ENCODE measurements around the gene BAZ2B. TPM values are rescaled to one million over a fixed set of nuclear protein-coding genes. Genes with fewer than 3 reads are reported as not detected.
A peak's percentile ranks its signal among the peaks of the same experiment; 100 is the strongest.

The BAZ2B gene
- total RNA-seq, 1 donor = 63.5 TPM

DNA sequence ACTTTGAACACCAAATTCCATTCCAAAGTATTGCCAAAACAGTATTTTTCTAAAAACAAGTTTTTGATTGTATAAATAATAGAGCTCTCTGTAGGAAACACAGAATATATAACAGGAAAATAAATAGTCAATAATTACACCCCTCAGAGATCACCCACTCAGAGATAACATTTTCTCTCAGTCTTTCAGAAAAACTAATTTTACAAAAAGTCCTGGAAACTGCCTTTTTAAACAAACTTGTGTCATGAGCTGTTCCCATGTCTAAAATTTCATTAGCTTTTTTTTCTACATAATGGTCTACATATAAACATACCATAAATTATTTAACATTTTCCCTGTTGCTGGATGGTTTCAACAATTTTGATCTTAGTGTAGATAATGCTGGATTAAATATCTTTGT, 328.6 kb downstream of the BAZ2B start:
- no peak for DNase-seq (ENCODE audit: low read depth)
- TF ChIP-seq, protein P1, sequence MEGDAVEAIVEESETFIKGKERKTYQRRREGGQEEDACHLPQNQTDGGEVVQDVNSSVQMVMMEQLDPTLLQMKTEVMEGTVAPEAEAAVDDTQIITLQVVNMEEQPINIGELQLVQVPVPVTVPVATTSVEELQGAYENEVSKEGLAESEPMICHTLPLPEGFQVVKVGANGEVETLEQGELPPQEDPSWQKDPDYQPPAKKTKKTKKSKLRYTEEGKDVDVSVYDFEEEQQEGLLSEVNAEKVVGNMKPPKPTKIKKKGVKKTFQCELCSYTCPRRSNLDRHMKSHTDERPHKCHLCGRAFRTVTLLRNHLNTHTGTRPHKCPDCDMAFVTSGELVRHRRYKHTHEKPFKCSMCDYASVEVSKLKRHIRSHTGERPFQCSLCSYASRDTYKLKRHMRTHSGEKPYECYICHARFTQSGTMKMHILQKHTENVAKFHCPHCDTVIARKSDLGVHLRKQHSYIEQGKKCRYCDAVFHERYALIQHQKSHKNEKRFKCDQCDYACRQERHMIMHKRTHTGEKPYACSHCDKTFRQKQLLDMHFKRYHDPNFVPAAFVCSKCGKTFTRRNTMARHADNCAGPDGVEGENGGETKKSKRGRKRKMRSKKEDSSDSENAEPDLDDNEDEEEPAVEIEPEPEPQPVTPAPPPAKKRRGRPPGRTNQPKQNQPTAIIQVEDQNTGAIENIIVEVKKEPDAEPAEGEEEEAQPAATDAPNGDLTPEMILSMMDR (IDR thresholded peaks at IDR 0.05; ENCODE audit: insufficient read depth, low read depth, low read length) = no peak

DNA sequence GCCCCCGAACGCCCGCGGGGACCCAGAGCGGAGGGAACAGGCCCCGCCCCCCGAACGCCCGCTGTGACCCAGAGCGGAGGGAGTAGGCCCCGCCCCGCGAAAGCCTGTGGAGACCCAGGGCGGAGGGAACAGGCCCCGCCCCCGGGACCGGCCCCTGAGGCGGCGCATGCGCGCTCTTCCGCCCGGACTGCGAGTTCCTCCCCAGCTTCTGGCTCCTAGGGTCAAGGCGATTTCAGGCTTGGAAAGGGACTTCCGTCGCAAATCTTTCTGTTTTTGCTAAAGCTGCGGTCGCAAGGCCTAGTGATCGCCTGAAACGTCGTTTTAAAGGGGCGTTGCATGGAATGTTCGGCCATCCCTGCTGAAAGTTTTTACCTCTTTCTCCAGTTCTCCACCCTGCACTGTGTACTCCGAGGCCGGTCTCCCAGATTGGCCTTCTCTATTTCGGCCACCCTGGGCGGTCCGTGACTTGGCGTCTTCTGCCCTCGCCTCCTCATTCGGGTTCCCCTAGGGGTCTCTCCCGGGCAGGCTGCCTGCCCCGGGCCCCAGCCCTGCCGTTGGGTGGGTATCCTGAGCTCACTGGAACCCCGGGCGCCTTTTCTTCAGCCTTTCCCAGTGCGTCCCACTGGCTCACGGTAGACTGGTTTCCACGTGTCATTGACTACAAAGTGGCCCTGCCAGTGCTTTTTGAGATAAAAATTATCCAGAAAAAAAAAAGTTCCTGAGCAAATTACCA, 329.5 kb downstream of the BAZ2B start:
- TF ChIP-seq, protein P1 (IDR thresholded peaks at IDR 0.05; ENCODE audit: insufficient read depth, low read depth, low read length) = no peak
- DNase-seq (ENCODE audit: low read depth) = peak; percentile 93
- H3K4me3 ChIP-seq (ENCODE audit: low read depth, low read length) = peak overlapping the region; percentile 84

More for the DNA sequence above, 328.6 kb downstream of the BAZ2B start:
- no peak overlapping the region for H3K4me3 ChIP-seq (ENCODE audit: low read depth, low read length)

DNA sequence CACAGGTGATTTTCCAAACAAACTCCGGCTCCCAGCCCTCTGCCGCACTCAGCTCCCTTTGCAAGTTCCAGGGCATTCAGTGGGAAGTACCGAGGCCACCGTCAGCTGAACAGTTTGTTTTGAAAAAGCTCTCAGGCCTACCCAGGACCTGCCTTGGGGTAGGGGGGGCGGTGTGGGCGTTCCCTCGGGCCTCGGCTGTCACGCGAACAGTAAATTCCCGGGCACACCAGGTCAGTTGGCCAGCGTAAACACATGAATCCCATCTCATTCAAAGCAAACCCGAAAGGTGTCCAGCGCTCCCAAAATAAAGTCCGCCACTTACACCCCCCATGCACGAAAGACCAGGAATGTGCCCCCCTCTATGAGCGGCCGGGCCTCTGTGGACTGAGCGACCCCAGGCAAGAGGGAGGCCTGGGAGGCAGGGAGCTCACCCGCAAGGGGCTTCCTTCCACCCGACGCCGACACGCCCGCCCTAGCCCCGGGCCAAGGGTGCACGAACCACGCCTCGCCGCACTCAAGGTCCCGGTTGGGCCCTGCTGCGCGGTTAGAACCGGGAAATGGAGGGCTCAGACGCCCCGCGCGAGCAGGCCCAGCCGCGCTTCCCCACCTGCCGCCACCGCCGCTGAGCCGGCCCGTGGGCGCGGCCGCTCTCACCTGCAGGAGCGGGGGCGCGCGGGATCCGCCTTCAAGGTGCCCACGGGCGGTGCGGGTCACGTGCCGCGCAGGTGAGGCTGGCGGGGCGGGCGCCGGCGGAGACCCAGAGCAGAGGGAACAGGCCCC, 330.2 kb downstream of the BAZ2B start, which contains the start of gene WDSUB1:
WDSUB1 (minus strand) TSS at position 775 of the 780 bp plus-strand sequence. CDS start 3,634 bp downstream, outside the sequence.
- H3K4me3 ChIP-seq (ENCODE audit: low read depth, low read length) = peak within 1 kb of the TSS; percentile 84
- DNase-seq (ENCODE audit: low read depth) = peak; percentile 76
- TF ChIP-seq, protein P1 (IDR thresholded peaks at IDR 0.05; ENCODE audit: insufficient read depth, low read depth, low read length) = no peak

DNA sequence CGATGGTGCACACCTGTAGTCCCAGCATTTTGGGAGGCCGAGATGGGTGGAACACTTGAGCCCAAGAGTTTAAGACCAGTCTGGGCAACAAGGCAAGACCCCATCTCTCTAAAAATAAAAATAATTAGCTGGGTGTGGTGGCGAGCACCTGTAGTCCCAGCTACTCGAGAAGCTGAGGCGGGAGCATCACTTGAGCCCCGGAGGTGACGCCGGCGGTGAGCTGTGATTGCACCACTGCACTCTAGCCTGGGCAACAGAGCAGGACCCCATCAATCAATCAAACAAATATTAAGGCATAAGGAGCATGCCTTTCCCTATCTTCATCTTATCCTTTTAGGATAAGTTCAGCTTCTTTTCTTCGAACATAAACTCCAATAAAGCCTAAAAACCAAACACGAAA, 330.9 kb downstream of the BAZ2B start:
- H3K4me3 ChIP-seq (ENCODE audit: low read depth, low read length) = peak overlapping the region; percentile 84
- TF ChIP-seq, protein P1 (IDR thresholded peaks at IDR 0.05; ENCODE audit: insufficient read depth, low read depth, low read length) = no peak
- no peak for DNase-seq (ENCODE audit: low read depth)

DNA sequence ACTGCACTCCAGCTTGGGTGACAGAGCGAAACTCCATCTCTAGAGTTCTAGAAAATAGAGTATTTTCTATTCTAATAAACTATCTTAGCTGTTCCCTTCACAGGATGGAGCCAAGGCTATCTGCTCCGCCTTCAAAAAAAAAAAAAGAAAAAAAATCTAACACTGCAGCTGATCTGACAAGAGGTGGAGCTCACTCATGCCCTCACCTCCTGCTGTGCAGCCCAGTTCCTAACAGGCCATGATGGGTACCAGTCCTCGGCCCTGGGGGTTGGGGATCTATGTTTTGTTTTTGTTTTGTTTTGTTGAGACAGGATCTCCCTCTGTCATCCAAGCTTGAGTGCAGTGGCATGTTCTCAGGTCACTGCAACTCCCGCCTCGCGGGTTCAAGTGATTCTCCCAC, 332.8 kb downstream of the BAZ2B start:
- no peak overlapping the region for H3K4me3 ChIP-seq (ENCODE audit: low read depth, low read length)
- TF ChIP-seq, protein P1 (IDR thresholded peaks at IDR 0.05; ENCODE audit: insufficient read depth, low read depth, low read length) = no peak
- no peak for DNase-seq (ENCODE audit: low read depth)

DNA sequence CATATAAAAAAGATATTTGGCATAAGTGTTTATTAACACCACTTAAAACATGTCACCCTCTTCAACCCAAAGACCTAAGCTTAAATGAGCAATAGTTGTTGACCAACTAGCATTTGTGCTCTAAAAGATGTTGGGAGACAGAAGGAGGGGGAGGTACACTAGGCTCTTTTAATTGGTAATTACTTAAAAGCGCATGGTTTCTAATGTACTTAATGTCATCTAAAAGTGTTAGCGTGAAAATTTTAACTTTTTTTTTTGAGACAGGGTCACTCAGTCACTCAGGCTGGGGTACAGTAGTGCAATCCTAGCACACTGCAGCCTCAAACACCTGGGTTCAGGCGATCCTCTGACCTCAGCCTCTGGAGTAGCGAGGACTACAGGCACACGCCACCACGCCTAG, 335.3 kb downstream of the BAZ2B start:
- DNase-seq (ENCODE audit: low read depth) = no peak
- H3K4me3 ChIP-seq (ENCODE audit: low read depth, low read length) = no peak overlapping the region
- TF ChIP-seq, protein P1 (IDR thresholded peaks at IDR 0.05; ENCODE audit: insufficient read depth, low read depth, low read length) = no peak
